HEK293 (cell line): ENCODE measurements around the gene MAPRE3.

Source experiments
- CTCF ChIP-seq: fragments of 450-650 bp; formaldehyde crosslinking; IDR thresholded peaks from 2 replicates; pipeline ENCODE4 v1.5.1; 2016; ENCODE audit warnings: missing biosample characterization, missing genetic modification characterization
- TRIM28 ChIP-seq: IDR thresholded peaks from 2 replicates; pipeline ENCODE4 v1.6.1; 2011; ENCODE audit warnings: low read length, control low read depth, borderline replicate concordance
- ZNF324 ChIP-seq: fragments of 450-650 bp; formaldehyde crosslinking; IDR thresholded peaks from 2 replicates; pipeline ENCODE4 v1.5.1; 2016; ENCODE audit warnings: missing biosample characterization, missing genetic modification characterization
- ZNF530 ChIP-seq: fragments of 450-650 bp; formaldehyde crosslinking; IDR thresholded peaks from 2 replicates; pipeline ENCODE4 v1.5.1; 2016; ENCODE audit warnings: low read depth, missing biosample characterization, missing genetic modification characterization

- TF ChIP-seq ZNF530 (no peak), CTCF (tag by site-specific recombination) (no peak), TRIM28 (no peak), ZNF324 (tag by site-specific recombination) (no peak)
Observed at GRCh38 chr2:26959331-26959730, 11.1 kb upstream of the MAPRE3 start.
